Ramos (cell line): Measurements from ENCODE around the gene CCDC27.
"Not testable (repeated sequence)": the region's sequence is repeated elsewhere in the genome, so short reads cannot be mapped to it uniquely, and the experiment has no call there.

ENCODE experiments used
- in situ Hi-C: fragments of 300-500 bp; cut with MboI; formaldehyde crosslinking; loops from one replicate; pipeline ENCODE4 v1.14.3; 2022; ENCODE audit warnings: low sequenced_read_pairs; ENCODE audit not compliant: unreplicated experiment

The CCDC27 gene

GRCh38 chr1:3786468-3787348, 34.5 kb downstream of the CCDC27 start:
- in situ Hi-C loops = no loop called here

GRCh38 chr1:3787349-3787715, 35.1 kb downstream of the CCDC27 start:
- in situ Hi-C loops = no loop called here

DNA sequence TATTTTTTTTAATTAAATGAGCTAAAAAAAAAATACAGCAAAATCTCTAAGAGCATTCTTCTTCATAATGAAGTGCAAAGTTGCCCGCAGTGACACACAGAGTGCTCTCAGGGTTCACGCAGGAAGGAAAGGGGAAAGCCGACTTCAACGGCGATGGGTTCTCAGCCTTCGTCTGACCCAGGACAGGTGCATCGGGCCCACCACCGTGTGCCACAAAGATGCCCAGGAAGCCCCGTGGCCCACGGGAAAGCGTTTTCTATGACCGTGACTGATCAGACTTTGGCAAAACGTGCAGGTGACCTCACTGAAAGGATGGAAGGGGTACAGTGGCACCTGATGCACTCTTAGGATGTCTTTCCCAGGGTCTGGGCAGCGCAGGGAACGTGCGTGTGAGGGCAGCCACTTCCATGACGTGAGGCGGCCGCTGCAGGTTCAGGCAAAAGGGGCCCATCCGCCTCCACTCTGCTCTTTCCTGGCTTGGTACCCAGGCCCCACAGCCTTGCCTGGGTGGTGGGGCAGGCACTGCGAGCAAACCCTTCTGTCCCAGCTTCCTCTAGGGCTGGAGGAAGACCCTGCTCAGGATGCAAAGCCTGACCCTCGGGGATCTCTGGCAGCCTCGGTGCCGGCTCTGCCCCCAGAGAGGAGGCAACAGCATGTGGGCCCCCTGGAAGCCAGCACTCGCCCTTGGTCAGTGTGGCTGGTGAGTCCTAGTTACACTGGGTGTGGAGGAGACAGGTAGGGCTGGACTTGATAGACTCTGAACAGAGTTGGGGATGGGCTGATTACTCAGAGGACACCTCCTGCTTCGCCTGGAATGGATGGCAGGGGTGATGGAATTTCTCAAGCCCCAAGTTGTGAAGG, 35.7 kb downstream of the CCDC27 start:
- in situ Hi-C loops = no loop called here

DNA sequence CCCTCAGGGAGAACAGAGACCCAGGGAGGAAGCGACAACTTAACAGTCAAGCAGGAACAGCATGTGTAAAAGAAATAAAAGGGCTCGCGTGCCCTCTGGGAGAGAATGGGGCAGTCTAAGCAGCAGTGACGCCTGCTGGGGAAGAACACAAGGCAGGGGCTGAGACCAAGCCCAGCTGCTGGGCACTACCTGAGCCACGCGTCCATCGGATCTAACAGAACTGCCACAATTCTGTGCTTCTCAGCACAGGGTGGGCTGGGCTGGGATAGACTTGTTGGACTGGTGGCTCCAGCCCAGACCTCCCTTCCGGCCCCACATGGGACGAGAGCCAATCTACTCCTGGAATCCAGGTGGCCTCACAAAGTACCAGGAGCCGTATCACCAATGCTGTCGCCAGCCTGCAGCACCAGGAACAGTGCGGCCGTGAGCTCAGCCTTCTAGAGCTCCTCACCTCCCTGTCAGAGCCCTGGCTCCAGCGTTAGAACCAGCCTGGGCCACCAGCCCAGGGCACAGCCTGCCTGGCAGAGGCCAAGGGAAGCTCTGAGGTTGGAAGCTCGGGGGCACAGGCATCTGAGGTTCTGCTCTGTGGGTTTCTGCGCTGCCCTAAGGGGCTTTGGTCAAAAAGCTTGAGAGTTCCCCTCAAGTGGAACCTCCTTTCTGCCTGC, 36.6 kb downstream of the CCDC27 start:
- in situ Hi-C loops = no loop called here

DNA sequence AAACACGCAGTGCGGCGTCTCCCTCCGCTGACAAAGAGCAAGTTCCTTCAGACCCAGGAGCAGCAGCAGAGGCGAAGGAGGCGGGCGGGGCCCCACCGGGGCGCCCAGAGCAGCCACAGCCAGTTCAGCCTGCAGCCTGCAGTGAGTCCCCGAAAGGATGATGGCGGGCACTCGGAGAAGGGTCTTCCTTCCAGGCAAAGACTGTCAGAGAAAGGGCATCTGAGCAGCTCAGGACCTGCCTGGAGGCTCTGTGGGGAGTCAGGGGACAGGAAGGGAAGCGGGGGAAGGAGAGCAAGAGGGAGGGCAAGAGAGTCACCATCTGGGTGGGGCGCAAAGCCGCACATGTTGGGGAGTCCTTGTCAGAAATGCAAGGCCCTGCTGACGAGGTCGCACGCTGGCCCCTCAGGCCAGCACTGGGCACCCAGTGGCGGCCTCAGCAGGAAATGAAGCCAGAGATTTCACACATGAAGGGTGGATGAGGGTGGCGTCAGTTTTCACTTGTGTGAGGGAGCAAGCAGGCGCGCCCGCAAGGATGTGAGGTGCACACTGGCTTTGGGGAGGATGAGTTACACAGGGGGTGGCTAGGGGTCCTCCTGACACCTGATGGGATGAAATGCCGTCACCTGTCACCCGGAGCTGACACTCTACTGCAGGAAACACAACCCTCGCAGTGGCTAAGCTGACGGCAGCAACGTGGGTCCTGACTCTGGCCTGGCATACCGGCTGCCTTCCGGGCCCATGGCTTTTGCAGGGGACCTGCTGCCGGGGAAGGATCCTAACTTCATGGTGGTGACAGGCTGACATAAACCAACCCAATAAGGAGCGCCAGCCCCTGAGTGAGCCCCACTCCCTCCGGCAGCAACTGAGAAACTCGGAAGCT, 37.4 kb downstream of the CCDC27 start:
- in situ Hi-C loops = no loop called here

GRCh38 chr1:3790500-3790923, 38.3 kb downstream of the CCDC27 start:
- in situ Hi-C loops = no loop called here

- in situ Hi-C loops = no loop called here
Observed at GRCh38 chr1:3790952-3791351, 38.7 kb downstream of the CCDC27 start.

- in situ Hi-C loops = no loop called here
Observed at GRCh38 chr1:3795453-3796214, 43.4 kb downstream of the CCDC27 start.

- in situ Hi-C loops = no loop called here
Observed at GRCh38 chr1:3796215-3797061, 44.2 kb downstream of the CCDC27 start, which contains the start of gene LRRC47. TSS of gene LRRC47 (minus strand) at chr1:3796498. CDS start at chr1:3796476, 22 bp downstream.

DNA sequence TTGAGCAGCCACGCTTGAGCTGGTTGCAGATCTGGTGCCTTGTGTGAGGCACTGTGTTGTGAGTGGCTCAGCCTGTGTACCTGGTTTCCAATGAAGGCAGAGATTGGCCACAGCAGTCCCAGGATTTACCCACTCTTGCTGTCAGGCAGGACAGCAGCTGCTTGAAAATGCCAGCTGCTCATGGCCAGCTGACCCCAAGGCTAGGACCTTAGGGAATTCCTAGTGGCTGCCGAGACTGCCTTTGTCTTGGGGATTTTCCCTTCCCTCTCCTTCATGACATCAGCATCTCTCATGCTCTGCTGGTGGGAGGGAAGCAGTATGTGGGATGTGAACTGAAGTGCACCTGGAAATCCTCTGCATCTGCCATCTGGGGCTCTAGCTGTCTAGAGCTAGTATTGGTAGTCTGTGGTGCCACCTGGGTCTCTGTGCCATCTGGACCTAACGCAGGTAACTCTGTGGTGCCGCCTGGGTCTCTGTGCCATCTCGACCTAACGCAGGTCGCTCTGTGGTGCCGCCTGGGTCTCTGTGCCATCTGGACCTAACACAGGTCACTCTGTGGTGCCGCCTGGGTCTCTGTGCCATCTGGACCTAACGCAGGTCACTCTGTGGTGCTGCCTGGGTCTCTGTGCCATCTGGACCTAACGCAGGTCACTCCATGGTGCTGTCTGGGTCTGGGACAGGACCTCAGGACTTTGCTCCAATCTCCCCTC, 47.9 kb downstream of the CCDC27 start:
- in situ Hi-C loops = no loop called here

DNA sequence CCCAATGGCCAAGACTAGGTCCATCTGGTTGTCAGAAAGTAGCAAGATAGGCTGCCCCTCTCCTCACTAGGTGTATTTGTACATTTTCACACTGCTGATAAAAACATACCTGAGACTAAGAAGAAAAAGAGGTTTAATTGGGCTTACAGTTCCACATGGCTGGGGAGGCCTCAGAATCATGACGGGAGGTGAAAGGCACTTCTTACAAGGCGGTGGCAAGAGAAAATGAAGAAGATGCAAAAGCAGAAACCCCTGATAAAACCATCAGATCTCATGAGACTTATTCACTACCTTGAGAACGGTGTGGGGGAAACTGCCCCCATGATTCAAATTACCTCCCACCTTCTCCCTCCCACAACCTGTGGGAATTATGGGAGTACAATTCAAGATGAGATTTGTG, 48.5 kb downstream of the CCDC27 start:
- in situ Hi-C loops = not testable (repeated sequence)

- in situ Hi-C loops = no loop called here
Observed at GRCh38 chr1:3803905-3804626, 51.8 kb downstream of the CCDC27 start.

- in situ Hi-C loops = not testable (repeated sequence)
Observed at GRCh38 chr1:3804627-3804944, 52.3 kb downstream of the CCDC27 start.

DNA sequence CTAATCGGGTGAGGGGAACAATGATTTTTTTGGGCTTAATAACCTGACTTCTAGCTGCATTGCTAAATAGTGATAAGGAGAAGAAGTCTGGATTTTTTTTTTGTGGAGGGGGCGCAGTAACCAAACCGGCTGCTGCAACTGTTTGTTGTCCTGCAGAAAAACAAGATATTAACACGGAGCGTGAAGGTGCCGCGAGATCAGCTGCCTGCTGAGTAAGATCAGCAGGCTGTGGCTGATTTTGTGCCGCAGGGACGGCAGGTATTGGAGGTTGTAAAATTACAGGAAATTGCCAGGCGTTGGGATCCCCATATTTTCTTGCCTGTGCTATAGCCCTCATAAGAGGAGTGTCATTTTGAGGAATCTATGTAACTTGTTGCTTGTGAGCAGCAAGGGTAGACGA, 52.8 kb downstream of the CCDC27 start:
- in situ Hi-C loops = no loop called here

DNA sequence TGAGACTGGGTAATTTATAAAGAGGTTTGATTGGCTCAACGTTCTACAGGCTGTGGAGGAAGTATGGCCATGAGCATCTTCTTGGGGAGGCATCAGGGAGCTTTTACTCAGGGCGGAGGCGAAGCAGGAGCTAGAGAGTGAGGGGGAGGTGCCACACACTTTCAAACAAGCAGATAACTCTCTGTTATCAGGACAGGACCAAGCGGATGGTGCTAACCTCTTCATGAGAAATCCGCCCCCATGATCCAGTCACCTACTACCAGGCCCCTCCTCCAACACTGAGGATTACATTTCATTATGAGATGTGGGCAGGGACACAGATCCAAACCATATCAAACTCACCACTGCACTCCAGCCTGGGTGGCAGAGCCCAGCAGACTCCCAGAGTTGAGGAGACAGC, 55.5 kb downstream of the CCDC27 start:
- in situ Hi-C loops = no loop called here

GRCh38 chr1:3809680-3810079, 57.4 kb downstream of the CCDC27 start:
- in situ Hi-C loops = no loop called here

DNA sequence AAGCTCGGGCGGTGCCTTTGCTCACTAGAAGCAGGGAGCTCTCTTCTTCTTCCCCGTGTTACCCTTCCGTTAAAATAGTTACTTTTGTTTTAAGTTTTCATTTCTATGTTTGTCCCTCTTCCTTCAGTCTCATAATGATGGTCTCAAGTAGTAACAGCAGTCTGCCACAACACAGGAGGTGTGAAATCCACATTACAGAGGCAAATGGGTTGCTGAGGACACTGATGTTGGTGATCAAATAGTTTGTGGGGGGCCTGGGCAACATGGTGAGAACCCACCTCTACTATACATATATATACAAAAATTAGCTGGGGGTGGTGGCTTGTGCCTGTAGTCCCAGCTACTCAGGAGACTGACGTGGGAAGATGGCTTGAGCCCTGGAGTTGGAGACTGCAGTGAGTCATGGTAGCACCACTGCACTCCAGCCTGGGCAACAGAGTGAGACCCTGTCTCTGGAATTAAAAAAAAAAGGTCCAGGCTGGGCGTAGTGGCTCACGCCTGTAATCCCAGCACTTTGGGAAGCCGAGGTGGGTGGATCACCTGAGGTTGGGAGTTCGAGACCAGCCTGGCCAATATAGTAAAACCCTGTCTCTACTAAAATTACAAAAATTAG, 58.0 kb downstream of the CCDC27 start:
- in situ Hi-C loops = not testable (repeated sequence)
